Jurkat, Clone E6-1 (cell line): Measurements from ENCODE around the gene ZSWIM2.
"Not testable (repeated sequence)": the region's sequence is repeated elsewhere in the genome, so short reads cannot be mapped to it uniquely, and the experiment has no call there.

ENCODE experiments used
- DNase-seq: peaks from one replicate; pipeline ENCODE4 v3.0.0-alpha.2; 2011; ENCODE audit warnings: low read depth, low spot score
- H3K4me3 ChIP-seq: 2 replicates; pipeline ENCODE4 v1.5.1; 2011; ENCODE audit warnings: mild to moderate bottlenecking, low read length, control low read depth, moderate library complexity

ZSWIM2 gene

GRCh38 chr2:186853951-186854350 is 5.0 kb upstream of the ZSWIM2 start:
- H3K4me3 ChIP-seq: no peak overlapping the region
- DNase-seq: no peak

GRCh38 chr2:186852508-186852907 is 3.5 kb upstream of the ZSWIM2 start:
- no peak for DNase-seq
- no peak overlapping the region for H3K4me3 ChIP-seq

GRCh38 chr2:186842373-186842772 is 6.6 kb downstream of the ZSWIM2 start:
- H3K4me3 ChIP-seq: no peak overlapping the region
- no peak for DNase-seq

DNA sequence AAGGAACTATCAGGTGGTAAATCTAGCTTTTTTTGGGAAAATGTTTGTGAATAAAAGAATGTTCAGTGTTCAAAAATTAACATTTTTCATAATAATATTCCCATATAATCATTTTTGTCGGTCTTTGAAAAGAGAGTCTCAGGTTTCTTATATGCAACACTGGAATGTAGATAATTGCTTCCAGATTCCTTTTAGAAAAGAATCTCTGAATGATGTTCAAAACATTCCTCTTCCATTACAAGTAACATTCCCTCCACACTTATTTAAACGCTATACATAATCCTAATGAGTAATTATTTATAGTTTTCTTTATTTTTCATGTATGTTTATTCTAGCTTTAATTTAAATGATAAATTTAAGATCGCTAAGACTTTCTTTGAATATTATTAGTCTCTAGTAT is 7.0 kb downstream of the ZSWIM2 start:
- DNase-seq: no peak

DNA sequence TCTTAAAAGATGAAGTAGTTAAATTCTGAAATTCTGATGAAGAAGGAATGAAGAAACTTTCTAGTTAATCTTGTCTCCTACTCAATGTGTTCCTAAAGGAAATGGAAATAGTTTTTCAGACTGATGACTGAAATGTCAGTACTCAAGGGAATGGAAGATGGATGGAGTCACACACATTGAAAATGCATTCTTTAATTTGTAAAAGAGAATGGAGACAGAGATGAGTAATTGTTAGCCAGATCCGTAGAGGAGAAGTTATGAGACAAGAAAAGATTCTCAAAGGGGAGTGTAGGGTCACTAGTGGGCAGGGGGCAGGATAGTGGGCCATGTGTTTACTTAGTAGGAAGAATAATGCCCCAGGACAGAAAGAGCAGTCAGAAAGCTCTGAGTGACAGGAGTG is 13.3 kb downstream of the ZSWIM2 start:
- no peak overlapping the region for H3K4me3 ChIP-seq
- DNase-seq: no peak

More for the DNA sequence above, 7.0 kb downstream of the ZSWIM2 start:
- H3K4me3 ChIP-seq: no peak overlapping the region

GRCh38 chr2:186827862-186828492 is 21.0 kb downstream of the ZSWIM2 start:
- no peak overlapping the region for H3K4me3 ChIP-seq
- DNase-seq: no peak

- no peak overlapping the region for H3K4me3 ChIP-seq
- no peak for DNase-seq
Measured at GRCh38 chr2:186827411-186827810, 21.6 kb downstream of the ZSWIM2 start.

GRCh38 chr2:186822323-186822722 is 26.6 kb downstream of the ZSWIM2 start:
- DNase-seq: no peak
- no peak overlapping the region for H3K4me3 ChIP-seq

DNA sequence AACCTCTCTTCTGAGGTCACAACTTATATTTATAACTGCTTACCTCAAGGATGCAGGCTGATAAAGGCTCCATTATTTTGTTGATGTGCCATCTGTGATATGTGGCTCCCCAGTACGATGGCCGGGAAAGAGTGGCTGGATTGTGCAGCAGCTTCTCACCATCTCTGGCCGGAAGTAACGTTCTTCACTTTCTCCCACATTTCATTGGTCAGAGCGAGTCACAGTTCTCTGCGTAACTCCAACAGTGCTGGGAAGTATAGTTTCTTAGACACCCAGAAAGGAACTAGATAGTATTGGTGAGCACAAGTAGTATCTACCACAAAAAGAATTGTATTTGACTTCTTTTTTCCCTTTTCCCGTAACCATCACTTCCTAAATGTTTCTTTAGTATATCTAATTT is 28.7 kb downstream of the ZSWIM2 start:
- no peak overlapping the region for H3K4me3 ChIP-seq
- no peak for DNase-seq

- H3K4me3 ChIP-seq, DNase-seq: not testable (repeated sequence)
Measured at GRCh38 chr2:186811760-186812159, 37.2 kb downstream of the ZSWIM2 start.

DNA sequence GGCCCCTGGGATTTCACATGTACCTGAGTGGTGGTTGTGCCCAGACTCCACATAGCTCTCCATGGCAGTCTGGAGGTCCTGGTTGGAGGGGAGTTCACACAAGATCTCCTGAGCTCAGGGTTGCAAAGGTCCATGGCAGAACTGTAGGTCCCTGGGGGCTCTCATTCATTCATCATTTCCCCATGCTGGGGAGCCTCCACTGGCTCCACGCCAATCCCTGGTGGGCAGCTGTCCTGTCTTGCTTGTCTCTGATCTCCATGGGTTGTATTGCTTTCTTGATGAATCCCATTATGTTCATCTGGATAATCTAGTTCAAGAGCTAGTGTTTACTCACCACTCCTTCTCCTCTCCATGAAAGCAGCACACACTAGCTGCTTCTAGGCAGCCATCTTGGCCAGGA is 42.4 kb downstream of the ZSWIM2 start:
- DNase-seq: no peak

GRCh38 chr2:186798604-186799003 is 50.4 kb downstream of the ZSWIM2 start:
- H3K4me3 ChIP-seq, DNase-seq: not testable (repeated sequence)

More for the DNA sequence above, 42.4 kb downstream of the ZSWIM2 start:
- H3K4me3 ChIP-seq: no peak overlapping the region

GRCh38 chr2:186784930-186785329 is 64.0 kb downstream of the ZSWIM2 start:
- no peak for DNase-seq
- H3K4me3 ChIP-seq: no peak overlapping the region

DNA sequence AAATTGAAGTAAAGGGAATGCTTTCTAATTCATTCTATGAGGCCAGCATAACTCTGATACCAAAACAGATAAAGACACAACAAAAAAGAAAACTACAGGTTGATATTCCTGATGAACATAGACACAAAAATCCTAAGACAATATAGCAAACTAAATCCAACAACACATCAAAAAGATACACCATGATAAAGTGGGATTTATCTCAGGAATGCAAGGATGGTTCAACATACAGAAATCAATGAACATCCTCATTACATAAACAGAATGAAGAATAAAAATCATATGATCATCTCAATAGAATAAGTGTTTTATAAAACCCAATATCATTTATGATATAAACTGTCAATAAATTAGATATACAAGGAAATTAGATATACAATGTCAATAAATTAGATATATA is 65.7 kb downstream of the ZSWIM2 start:
- no peak for DNase-seq
- no peak overlapping the region for H3K4me3 ChIP-seq

- DNase-seq: no peak
- H3K4me3 ChIP-seq: no peak overlapping the region
Measured at GRCh38 chr2:186780701-186781316, 68.2 kb downstream of the ZSWIM2 start.
